ENCODE results near the gene DGKD. TPM values are rescaled to one million over a fixed set of nuclear protein-coding genes. Genes with fewer than 3 reads are reported as not detected.
"Not testable (repeated sequence)": the region's sequence is repeated elsewhere in the genome, so short reads cannot be mapped to it uniquely, and the experiment has no call there.

The DGKD gene
- total RNA-seq, 1 donor from 2014 or later: 86.7 TPM

GRCh38 chr2:233331536-233331935 lies 22.8 kb upstream of the DGKD start:
- Histone ChIP-seq H3K36me3 (no peaks in the 10 kb centered on the region), H3K4me3 (no peak overlapping the region), H3K27ac (peak overlapping the region; percentile 52), H3K9me3 (no peaks in the 10 kb centered on the region), H3K4me1 (no peaks in the 10 kb centered on the region), H3K27me3 (no peaks in the 10 kb centered on the region)
- intact Hi-C loops (cut with DNase I): no loop called here
- no peak for TF ChIP-seq CTCF (IDR thresholded peaks at IDR 0.05)
- DNase-seq (peak; percentile 68), ATAC-seq (peak; percentile 88)

- Histone ChIP-seq H3K4me1 (no peaks in the 10 kb centered on the region), H3K27me3 (no peaks in the 10 kb centered on the region), H3K4me3 (no peak overlapping the region), H3K27ac (peak overlapping the region; percentile 37), H3K9me3 (no peaks in the 10 kb centered on the region), H3K36me3 (no peaks in the 10 kb centered on the region)
- no peak for TF ChIP-seq CTCF (IDR thresholded peaks at IDR 0.05)
- ATAC-seq (no peak), DNase-seq (no peak)
- intact Hi-C loops (cut with DNase I): no loop called here
Measured at GRCh38 chr2:233332125-233332524, 22.2 kb upstream of the DGKD start.

- no peak for DNase-seq
- H3K36me3 ChIP-seq: no peaks in the 10 kb centered on the region
- no peak overlapping the region for H3K4me3 ChIP-seq
- no peak for ATAC-seq
- intact Hi-C loops (cut with DNase I): no loop called here
- no peak for TF ChIP-seq CTCF (IDR thresholded peaks at IDR 0.05)
- H3K27ac ChIP-seq: no peak overlapping the region
- no peaks in the 10 kb centered on the region for H3K27me3 ChIP-seq
- no peaks in the 10 kb centered on the region for H3K9me3 ChIP-seq
- H3K4me1 ChIP-seq: no peaks in the 10 kb centered on the region
Measured at GRCh38 chr2:233334915-233335314, 19.4 kb upstream of the DGKD start.

- H3K27ac ChIP-seq; H3K4me1 ChIP-seq; H3K9me3 ChIP-seq; H3K27me3 ChIP-seq; intact Hi-C loops (cut with DNase I); DNase-seq; H3K4me3 ChIP-seq; ATAC-seq; H3K36me3 ChIP-seq: not testable (repeated sequence)
Measured at GRCh38 chr2:233336091-233336490, 18.2 kb upstream of the DGKD start.

- TF ChIP-seq CTCF (IDR thresholded peaks at IDR 0.05): no peak
- ATAC-seq (no peak), DNase-seq (no peak)
- Histone ChIP-seq H3K27me3 (no peaks in the 10 kb centered on the region), H3K4me1 (no peaks in the 10 kb centered on the region), H3K36me3 (no peaks in the 10 kb centered on the region), H3K27ac (no peak overlapping the region), H3K4me3 (no peak overlapping the region), H3K9me3 (no peaks in the 10 kb centered on the region)
- intact Hi-C loops (cut with DNase I): no loop called here
Measured at GRCh38 chr2:233336541-233336940, 17.8 kb upstream of the DGKD start.

- DNase-seq (peak; percentile 21), ATAC-seq (no peak)
- TF ChIP-seq CTCF (IDR thresholded peaks at IDR 0.05): no peak
- Histone ChIP-seq H3K27ac (no peak overlapping the region), H3K36me3 (no peaks in the 10 kb centered on the region), H3K4me3 (no peak overlapping the region), H3K9me3 (no peaks in the 10 kb centered on the region), H3K27me3 (no peaks in the 10 kb centered on the region), H3K4me1 (no peaks in the 10 kb centered on the region)
- intact Hi-C loops (cut with DNase I): no loop called here
Measured at GRCh38 chr2:233338046-233338445, 16.2 kb upstream of the DGKD start.
